Measurements from ENCODE around the gene SBF2. TPM values are rescaled to one million over a fixed set of nuclear protein-coding genes. Genes with fewer than 3 reads are reported as not detected.

SBF2 gene
- total and polyA plus RNA-seq, 2 of the 13 experiments (the other 11 are each of a cell fraction or from before 2014, with no cell fraction given) = 24.0 to 45.8 TPM

DNA sequence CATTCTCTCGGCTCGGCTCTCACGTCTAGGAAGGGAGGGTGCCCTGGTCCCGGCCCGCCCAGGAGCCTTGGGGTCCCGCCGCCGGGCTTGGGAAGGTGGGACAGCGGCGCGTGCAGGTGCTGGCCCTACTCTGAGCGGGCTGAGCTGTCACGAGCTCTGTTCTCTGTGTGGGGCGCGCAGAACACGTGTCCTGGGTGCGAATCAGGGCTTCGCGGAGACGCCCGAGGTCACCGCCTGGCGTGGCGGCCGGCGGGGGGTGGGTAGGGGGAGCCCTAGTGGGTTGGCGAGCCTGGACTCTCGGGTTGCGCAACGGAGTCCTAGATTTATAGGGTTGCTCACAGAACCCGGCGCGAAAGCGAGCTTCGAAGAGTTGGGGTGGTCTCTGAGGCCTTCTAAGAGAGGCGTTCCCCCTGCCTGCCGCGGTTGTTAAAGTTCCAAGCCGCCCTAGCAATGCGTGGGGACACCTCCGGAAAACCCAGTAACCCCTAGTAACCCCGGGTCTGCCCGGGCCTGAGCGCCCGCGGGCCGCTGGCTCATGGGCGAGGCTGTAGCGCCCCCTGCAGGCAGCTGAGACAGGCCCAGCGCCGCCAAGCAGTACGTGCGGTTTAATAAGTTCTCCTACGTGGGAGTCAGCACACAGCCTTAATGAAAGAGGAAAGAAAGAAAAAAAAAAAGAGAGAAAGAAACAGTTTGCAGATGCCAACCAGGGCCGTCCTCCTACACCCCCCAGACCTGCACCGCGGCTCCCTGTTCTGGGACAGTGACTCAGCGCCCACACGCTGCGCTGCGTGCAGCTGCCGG lies 13.6 kb upstream of the SBF2 start (continued):
- peak; percentile 56 for TF ChIP-seq YY1 (IDR thresholded peaks at IDR 0.05; ENCODE audit: insufficient read depth, insufficient replicate concordance, low read depth, low read length)
- TF ChIP-seq EED (CRISPR knock-in tag; IDR thresholded peaks at IDR 0.05) = no peak
- no peak for TF ChIP-seq MBD4 (IDR thresholded peaks at IDR 0.05; ENCODE audit: borderline replicate concordance, low read length)
- TF ChIP-seq, protein P1, sequence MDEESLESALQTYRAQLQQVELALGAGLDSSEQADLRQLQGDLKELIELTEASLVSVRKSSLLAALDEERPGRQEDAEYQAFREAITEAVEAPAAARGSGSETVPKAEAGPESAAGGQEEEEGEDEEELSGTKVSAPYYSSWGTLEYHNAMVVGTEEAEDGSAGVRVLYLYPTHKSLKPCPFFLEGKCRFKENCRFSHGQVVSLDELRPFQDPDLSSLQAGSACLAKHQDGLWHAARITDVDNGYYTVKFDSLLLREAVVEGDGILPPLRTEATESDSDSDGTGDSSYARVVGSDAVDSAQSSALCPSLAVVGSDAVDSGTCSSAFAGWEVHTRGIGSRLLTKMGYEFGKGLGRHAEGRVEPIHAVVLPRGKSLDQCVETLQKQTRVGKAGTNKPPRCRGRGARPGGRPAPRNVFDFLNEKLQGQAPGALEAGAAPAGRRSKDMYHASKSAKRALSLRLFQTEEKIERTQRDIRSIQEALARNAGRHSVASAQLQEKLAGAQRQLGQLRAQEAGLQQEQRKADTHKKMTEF (CRISPR knock-in tag; IDR thresholded peaks at IDR 0.05) = peak; percentile 50
- TF ChIP-seq, protein P2, sequence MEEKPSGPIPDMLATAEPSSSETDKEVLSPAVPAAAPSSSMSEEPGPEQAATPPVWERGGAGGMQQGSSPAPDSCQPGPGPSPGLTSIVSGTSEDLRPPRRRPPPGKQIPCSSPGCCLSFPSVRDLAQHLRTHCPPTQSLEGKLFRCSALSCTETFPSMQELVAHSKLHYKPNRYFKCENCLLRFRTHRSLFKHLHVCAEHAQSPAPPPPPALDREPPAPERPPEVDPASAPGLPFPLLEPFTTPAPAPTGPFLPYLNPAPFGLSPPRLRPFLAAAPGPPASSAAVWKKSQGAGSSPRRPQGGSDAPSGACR (CRISPR knock-in tag; IDR thresholded peaks at IDR 0.05) = no peak
- peak; percentile 47 for TF ChIP-seq SKI (IDR thresholded peaks at IDR 0.05; ENCODE audit: partially characterized antibody)
- TF ChIP-seq ZNF350 (CRISPR knock-in tag; IDR thresholded peaks at IDR 0.05; ENCODE audit: borderline replicate concordance, low read depth) = peak; percentile 47; the same call in 1 of the 2 replicates
- TF ChIP-seq KAT7 (CRISPR knock-in tag; IDR thresholded peaks at IDR 0.05; ENCODE audit: borderline replicate concordance) = peak; percentile 90
- TF ChIP-seq, protein P3, sequence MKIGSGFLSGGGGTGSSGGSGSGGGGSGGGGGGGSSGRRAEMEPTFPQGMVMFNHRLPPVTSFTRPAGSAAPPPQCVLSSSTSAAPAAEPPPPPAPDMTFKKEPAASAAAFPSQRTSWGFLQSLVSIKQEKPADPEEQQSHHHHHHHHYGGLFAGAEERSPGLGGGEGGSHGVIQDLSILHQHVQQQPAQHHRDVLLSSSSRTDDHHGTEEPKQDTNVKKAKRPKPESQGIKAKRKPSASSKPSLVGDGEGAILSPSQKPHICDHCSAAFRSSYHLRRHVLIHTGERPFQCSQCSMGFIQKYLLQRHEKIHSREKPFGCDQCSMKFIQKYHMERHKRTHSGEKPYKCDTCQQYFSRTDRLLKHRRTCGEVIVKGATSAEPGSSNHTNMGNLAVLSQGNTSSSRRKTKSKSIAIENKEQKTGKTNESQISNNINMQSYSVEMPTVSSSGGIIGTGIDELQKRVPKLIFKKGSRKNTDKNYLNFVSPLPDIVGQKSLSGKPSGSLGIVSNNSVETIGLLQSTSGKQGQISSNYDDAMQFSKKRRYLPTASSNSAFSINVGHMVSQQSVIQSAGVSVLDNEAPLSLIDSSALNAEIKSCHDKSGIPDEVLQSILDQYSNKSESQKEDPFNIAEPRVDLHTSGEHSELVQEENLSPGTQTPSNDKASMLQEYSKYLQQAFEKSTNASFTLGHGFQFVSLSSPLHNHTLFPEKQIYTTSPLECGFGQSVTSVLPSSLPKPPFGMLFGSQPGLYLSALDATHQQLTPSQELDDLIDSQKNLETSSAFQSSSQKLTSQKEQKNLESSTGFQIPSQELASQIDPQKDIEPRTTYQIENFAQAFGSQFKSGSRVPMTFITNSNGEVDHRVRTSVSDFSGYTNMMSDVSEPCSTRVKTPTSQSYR (CRISPR knock-in tag; IDR thresholded peaks at IDR 0.05; ENCODE audit: borderline replicate concordance) = peak; percentile 27; the same call in 1 of the 2 replicates
- no peak for TF ChIP-seq ZNF121 (CRISPR knock-in tag; IDR thresholded peaks at IDR 0.05)
- no peak for TF ChIP-seq HINFP (CRISPR knock-in tag; IDR thresholded peaks at IDR 0.05; ENCODE audit: low read depth)
- TF ChIP-seq, protein P4, sequence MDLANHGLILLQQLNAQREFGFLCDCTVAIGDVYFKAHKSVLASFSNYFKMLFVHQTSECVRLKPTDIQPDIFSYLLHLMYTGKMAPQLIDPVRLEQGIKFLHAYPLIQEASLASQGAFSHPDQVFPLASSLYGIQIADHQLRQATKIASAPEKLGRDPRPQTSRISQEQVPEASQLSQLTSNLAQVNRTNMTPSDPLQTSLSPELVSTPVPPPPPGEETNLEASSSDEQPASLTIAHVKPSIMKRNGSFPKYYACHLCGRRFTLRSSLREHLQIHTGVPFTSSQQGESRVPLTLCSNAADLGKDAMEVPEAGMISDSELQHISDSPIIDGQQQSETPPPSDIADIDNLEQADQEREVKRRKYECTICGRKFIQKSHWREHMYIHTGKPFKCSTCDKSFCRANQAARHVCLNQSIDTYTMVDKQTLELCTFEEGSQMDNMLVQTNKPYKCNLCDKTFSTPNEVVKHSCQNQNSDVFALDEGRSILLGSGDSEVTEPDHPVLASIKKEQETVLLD (CRISPR knock-in tag; IDR thresholded peaks at IDR 0.05; ENCODE audit: low read depth) = no peak
- no peak for TF ChIP-seq ZNF329 (CRISPR knock-in tag; IDR thresholded peaks at IDR 0.05; ENCODE audit: low read depth)
- 0 out of 2 replicates have a peak, but pooled peaks have one; percentile 48 for TF ChIP-seq ZMAT5 (CRISPR knock-in tag; IDR thresholded peaks at IDR 0.05; ENCODE audit: borderline replicate concordance, low read depth)
- no peak for TF ChIP-seq ATRX (CRISPR knock-in tag; IDR thresholded peaks at IDR 0.05; ENCODE audit: borderline replicate concordance)
- TF ChIP-seq, protein P5, sequence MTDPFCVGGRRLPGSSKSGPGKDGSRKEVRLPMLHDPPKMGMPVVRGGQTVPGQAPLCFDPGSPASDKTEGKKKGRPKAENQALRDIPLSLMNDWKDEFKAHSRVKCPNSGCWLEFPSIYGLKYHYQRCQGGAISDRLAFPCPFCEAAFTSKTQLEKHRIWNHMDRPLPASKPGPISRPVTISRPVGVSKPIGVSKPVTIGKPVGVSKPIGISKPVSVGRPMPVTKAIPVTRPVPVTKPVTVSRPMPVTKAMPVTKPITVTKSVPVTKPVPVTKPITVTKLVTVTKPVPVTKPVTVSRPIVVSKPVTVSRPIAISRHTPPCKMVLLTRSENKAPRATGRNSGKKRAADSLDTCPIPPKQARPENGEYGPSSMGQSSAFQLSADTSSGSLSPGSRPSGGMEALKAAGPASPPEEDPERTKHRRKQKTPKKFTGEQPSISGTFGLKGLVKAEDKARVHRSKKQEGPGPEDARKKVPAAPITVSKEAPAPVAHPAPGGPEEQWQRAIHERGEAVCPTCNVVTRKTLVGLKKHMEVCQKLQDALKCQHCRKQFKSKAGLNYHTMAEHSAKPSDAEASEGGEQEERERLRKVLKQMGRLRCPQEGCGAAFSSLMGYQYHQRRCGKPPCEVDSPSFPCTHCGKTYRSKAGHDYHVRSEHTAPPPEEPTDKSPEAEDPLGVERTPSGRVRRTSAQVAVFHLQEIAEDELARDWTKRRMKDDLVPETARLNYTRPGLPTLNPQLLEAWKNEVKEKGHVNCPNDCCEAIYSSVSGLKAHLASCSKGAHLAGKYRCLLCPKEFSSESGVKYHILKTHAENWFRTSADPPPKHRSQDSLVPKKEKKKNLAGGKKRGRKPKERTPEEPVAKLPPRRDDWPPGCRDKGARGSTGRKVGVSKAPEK (CRISPR knock-in tag; IDR thresholded peaks at IDR 0.05; ENCODE audit: borderline replicate concordance) = no peak; the same call in 1 of the 2 replicates
